HUES6 (cell line): ENCODE results near the gene KIF2C.

Experiments
- H3K27ac ChIP-seq: 2 replicates; pipeline ENCODE4 v1.7.0; 2013; ENCODE audit warnings: low read depth, mild to moderate bottlenecking, low read length, inconsistent platforms
- H3K27me3 ChIP-seq: 2 replicates; pipeline ENCODE4 v1.6.1; 2013; ENCODE audit warnings: low read length; ENCODE audit not compliant: control insufficient read depth, insufficient read depth
- H3K36me3 ChIP-seq: 2 replicates; pipeline ENCODE4 v1.6.1; 2013; ENCODE audit warnings: low read length; ENCODE audit not compliant: control insufficient read depth, insufficient read depth
- H3K4me1 ChIP-seq: 2 replicates; pipeline ENCODE4 v1.6.1; 2013; ENCODE audit warnings: low read length; ENCODE audit not compliant: control insufficient read depth, insufficient read depth
- H3K4me3 ChIP-seq: 2 replicates; pipeline ENCODE4 v1.5.1; 2013; ENCODE audit warnings: low read depth, low read length
- H3K9ac ChIP-seq: one replicate; pipeline ENCODE4 v1.6.1; 2013; ENCODE audit warnings: mild to moderate bottlenecking, low read length
- H3K9me3 ChIP-seq: 2 replicates; pipeline ENCODE4 v1.6.1; 2013; ENCODE audit warnings: low read depth, low read length; ENCODE audit not compliant: control insufficient read depth, insufficient read depth

KIF2C gene

GRCh38 chr1:44719318-44719717, 20.3 kb upstream of the KIF2C start:
- Histone ChIP-seq H3K27ac (no peak overlapping the region), H3K36me3 (no peaks in the 10 kb centered on the region), H3K4me1 (peaks cover 3% of the 10 kb centered on the region; the same call in 1 of the 2 replicates), H3K9me3 (no peaks in the 10 kb centered on the region), H3K27me3 (no peaks in the 10 kb centered on the region), H3K9ac (no peak overlapping the region), H3K4me3 (no peak overlapping the region)

GRCh38 chr1:44720281-44720680, 19.4 kb upstream of the KIF2C start:
- H3K36me3 ChIP-seq, result no peaks in the 10 kb centered on the region
- no peaks in the 10 kb centered on the region for H3K27me3 ChIP-seq
- no peak overlapping the region for H3K27ac ChIP-seq
- no peak overlapping the region for H3K4me3 ChIP-seq
- no peaks in the 10 kb centered on the region for H3K9me3 ChIP-seq
- peaks cover 4% of the 10 kb centered on the region for H3K4me1 ChIP-seq
- H3K9ac ChIP-seq, result no peak overlapping the region

- Histone ChIP-seq H3K4me1 (peaks cover 7% of the 10 kb centered on the region), H3K27ac (peak overlapping the region; percentile 97), H3K9me3 (no peaks in the 10 kb centered on the region), H3K36me3 (no peaks in the 10 kb centered on the region), H3K4me3 (no peak overlapping the region), H3K27me3 (no peaks in the 10 kb centered on the region), H3K9ac (peak overlapping the region; percentile 90)
Observed at GRCh38 chr1:44721485-44722361, 17.9 kb upstream of the KIF2C start.

GRCh38 chr1:44723064-44723463, 16.6 kb upstream of the KIF2C start:
- Histone ChIP-seq H3K27me3 (no peaks in the 10 kb centered on the region), H3K9me3 (no peaks in the 10 kb centered on the region), H3K27ac (no peak overlapping the region), H3K9ac (no peak overlapping the region), H3K36me3 (no peaks in the 10 kb centered on the region), H3K4me1 (peaks cover 7% of the 10 kb centered on the region), H3K4me3 (no peak overlapping the region)

GRCh38 chr1:44723496-44724295, 15.9 kb upstream of the KIF2C start:
- no peaks in the 10 kb centered on the region for H3K27me3 ChIP-seq
- H3K36me3 ChIP-seq, result no peaks in the 10 kb centered on the region
- H3K9me3 ChIP-seq, result no peaks in the 10 kb centered on the region
- no peak overlapping the region for H3K9ac ChIP-seq
- H3K27ac ChIP-seq, result no peak overlapping the region
- no peak overlapping the region for H3K4me3 ChIP-seq
- peaks cover 7% of the 10 kb centered on the region for H3K4me1 ChIP-seq

GRCh38 chr1:44724296-44724954, 15.2 kb upstream of the KIF2C start:
- no peaks in the 10 kb centered on the region for H3K27me3 ChIP-seq
- no peak overlapping the region for H3K9ac ChIP-seq
- peaks cover 7% of the 10 kb centered on the region for H3K4me1 ChIP-seq
- no peaks in the 10 kb centered on the region for H3K9me3 ChIP-seq
- no peaks in the 10 kb centered on the region for H3K36me3 ChIP-seq
- no peak overlapping the region for H3K4me3 ChIP-seq
- no peak overlapping the region for H3K27ac ChIP-seq

GRCh38 chr1:44724955-44725698, 14.5 kb upstream of the KIF2C start:
- Histone ChIP-seq H3K9me3 (no peaks in the 10 kb centered on the region), H3K4me3 (no peak overlapping the region), H3K9ac (no peak overlapping the region), H3K27ac (no peak overlapping the region), H3K27me3 (no peaks in the 10 kb centered on the region), H3K36me3 (no peaks in the 10 kb centered on the region), H3K4me1 (peaks cover 7% of the 10 kb centered on the region)

- Histone ChIP-seq H3K36me3 (no peaks in the 10 kb centered on the region), H3K9ac (peak within 1 kb of the TSS; percentile 87), H3K4me1 (peaks cover 5% of the 10 kb centered on the region; the same call in 1 of the 2 replicates), H3K27me3 (no peaks in the 10 kb centered on the region), H3K9me3 (no peaks in the 10 kb centered on the region), H3K4me3 (no peak within 1 kb of the TSS), H3K27ac (peak within 1 kb of the TSS; percentile 91)
Observed at GRCh38 chr1:44730741-44731512, 8.7 kb upstream of the KIF2C start, which contains the start of gene RNU5D-1. TSS of gene RNU5D-1 (minus strand) at chr1:44731170.

- Histone ChIP-seq H3K27me3 (no peaks in the 10 kb centered on the region), H3K4me3 (no peak overlapping the region), H3K4me1 (peaks cover 5% of the 10 kb centered on the region; the same call in 1 of the 2 replicates), H3K9me3 (no peaks in the 10 kb centered on the region), H3K36me3 (no peaks in the 10 kb centered on the region), H3K27ac (no peak overlapping the region), H3K9ac (no peak overlapping the region)
Observed at GRCh38 chr1:44733365-44733764, 6.3 kb upstream of the KIF2C start.

GRCh38 chr1:44733784-44734183, 5.9 kb upstream of the KIF2C start:
- H3K27ac ChIP-seq, result no peak overlapping the region

More at GRCh38 chr1:44733784-44734183, 5.9 kb upstream of the KIF2C start:
- Histone ChIP-seq H3K36me3 (no peaks in the 10 kb centered on the region), H3K9me3 (no peaks in the 10 kb centered on the region), H3K4me1 (peaks cover 5% of the 10 kb centered on the region; the same call in 1 of the 2 replicates), H3K9ac (no peak overlapping the region), H3K27me3 (no peaks in the 10 kb centered on the region), H3K4me3 (no peak overlapping the region)
